GM12878 (cell line): ENCODE measurements around the gene CNN3. TPM values are rescaled to one million over a fixed set of nuclear protein-coding genes. Genes with fewer than 3 reads are reported as not detected.

Source experiments
- ATAC-seq: fragments of 200-7000 bp; cut with Tn5 transposase; 3 replicates; pipeline ENCODE4 v1.9.1; 2020; ENCODE audit warnings: mild to moderate bottlenecking, moderate library complexity
- BruUV-seq: library from RNA; stranded (reverse); fragments of 400-500 nt; replicated peaks from 2 replicates; lab custom pipeline; 2021; lab: Mats Ljungman, UMichigan
- CTCF ChIA-PET: fragments of 300-600 bp; sonication (Branson Sonifier 250); formaldehyde crosslinking; extraction: SDS; loops from one replicate; lab custom pipeline; 2021; ENCODE audit warnings: inconsistent platforms; lab: Yijun Ruan, JAX
- POLR2A ChIA-PET: fragments of 350-600 bp; formaldehyde crosslinking; extraction: SDS; loops from one replicate; lab custom pipeline; 2021; ENCODE audit warnings: inconsistent platforms; lab: Charles Lee
- RAD21 ChIA-PET: fragments of 300-600 bp; sonication (Branson Sonifier 250); formaldehyde crosslinking; loops from one replicate; lab custom pipeline; 2023; ENCODE audit warnings: antibody characterized with exemption; ENCODE audit not compliant: unreplicated experiment; lab: Charles Lee
- SMC1A ChIA-PET: fragments of 300-600 bp; sonication (Branson Sonifier 250); formaldehyde crosslinking; loops from one replicate; lab custom pipeline; 2023; ENCODE audit not compliant: unreplicated experiment, uncharacterized antibody; lab: Charles Lee
- DNase-seq: peaks from one replicate; pipeline ENCODE4 v3.0.0-alpha.2; 2011; ENCODE audit warnings: low read depth, low spot score
- FAIRE-seq: peaks from 3 replicates; lab custom pipeline; 2011; peaks lifted over from hg19 to GRCh38; lab: Jason Lieb, UNC
- H2AFZ ChIP-seq: 2 replicates; pipeline ENCODE4 v1.6.0; 2011; ENCODE audit warnings: low read depth, low read length, control low read depth; ENCODE audit not compliant: control insufficient read depth
- H3K27ac ChIP-seq: 2 replicates; pipeline ENCODE4 v1.5.1; 2011; ENCODE audit warnings: control low read depth; ENCODE audit not compliant: control insufficient read depth, insufficient read depth
- H3K27me3 ChIP-seq, 2 experiments: replicated peaks in 1 of 2; 2 replicates each; pipeline versions ENCODE4 v1.6.0 to v1.6.1; 2011; ENCODE audit warnings: low read length in 1 of 2; ENCODE audit not compliant: control insufficient read depth in 2 of 2, insufficient read depth in 2 of 2
- H3K36me3 ChIP-seq, 2 experiments: 2 replicates each; pipeline ENCODE4 v1.5.1; 2011; ENCODE audit warnings: low read length in 1 of 2; ENCODE audit not compliant: control insufficient read depth in 2 of 2, insufficient read depth in 2 of 2
- H3K4me1 ChIP-seq: 2 replicates; pipeline ENCODE4 v1.6.1; 2011; ENCODE audit warnings: mild to moderate bottlenecking, low read length, moderate library complexity, mixed read lengths; ENCODE audit not compliant: control insufficient read depth, insufficient read depth
- H3K4me2 ChIP-seq: 2 replicates; pipeline ENCODE4 v1.6.0; 2011; ENCODE audit warnings: control low read depth; ENCODE audit not compliant: control insufficient read depth, insufficient read depth
- H3K4me3 ChIP-seq: fragments of 200-600 bp; sonication (generic); 2 replicates; pipeline ENCODE4 v1.5.1; 2016
- H3K79me2 ChIP-seq: 2 replicates; pipeline ENCODE4 v1.6.0; 2011; ENCODE audit warnings: low read length; ENCODE audit not compliant: control insufficient read depth, insufficient read depth
- H3K9ac ChIP-seq: 2 replicates; pipeline ENCODE4 v1.8.0; 2011; ENCODE audit warnings: low read length, control low read depth, mixed read lengths; ENCODE audit not compliant: control insufficient read depth, insufficient read depth
- H3K9me3 ChIP-seq: replicated peaks from 3 replicates; pipeline ENCODE4 v1.5.1; 2011; ENCODE audit warnings: mild to moderate bottlenecking, low read length; ENCODE audit not compliant: control insufficient read depth, insufficient read depth
- H4K20me1 ChIP-seq: 2 replicates; pipeline ENCODE4 v1.6.0; 2011; ENCODE audit not compliant: control insufficient read depth, insufficient read depth
- ATF7 ChIP-seq: fragments of 450-650 bp; IDR thresholded peaks from 2 replicates; pipeline ENCODE4 v1.6.1; 2016; ENCODE audit warnings: low read depth, mild to moderate bottlenecking
- BACH1 ChIP-seq: fragments of 450-650 bp; IDR thresholded peaks from 2 replicates; pipeline ENCODE4 v1.6.1; 2017; ENCODE audit warnings: mild to moderate bottlenecking, borderline replicate concordance
- EP300 ChIP-seq, 2 experiments: fragments of 150-350 bp in 1 of 2; IDR thresholded peaks; 2 replicates each; pipeline ENCODE4 v1.6.1; 2011 to 2012; ENCODE audit warnings: low read depth in 2 of 2, low read length in 2 of 2, borderline replicate concordance in 1 of 2, improper control_type of control experiment in 1 of 2, inconsistent platforms in 1 of 2; ENCODE audit not compliant: control insufficient read depth in 1 of 2
- GABPA ChIP-seq: IDR thresholded peaks from 2 replicates; pipeline ENCODE4 v1.6.1; 2014; ENCODE audit warnings: antibody characterized with exemption, low read depth, mild to moderate bottlenecking, inconsistent platforms
- HCFC1 ChIP-seq: fragments of 150-350 bp; IDR thresholded peaks from 2 replicates; pipeline ENCODE4 v1.6.1; 2014; ENCODE audit warnings: low read length
- LARP7 ChIP-seq: fragments of 450-650 bp; IDR thresholded peaks from 2 replicates; pipeline ENCODE4 v1.6.1; 2017; ENCODE audit warnings: mild to moderate bottlenecking
- MYB ChIP-seq: fragments of 150-350 bp; IDR thresholded peaks from 2 replicates; pipeline ENCODE4 v1.6.1; 2014; ENCODE audit warnings: mild to moderate bottlenecking, low read depth, low read length, borderline replicate concordance
- NFYA ChIP-seq: IDR thresholded peaks from 2 replicates; pipeline ENCODE4 v1.6.1; 2011; ENCODE audit warnings: low read depth, mild to moderate bottlenecking, low read length, improper control_type of control experiment, borderline replicate concordance
- SRF ChIP-seq, 2 experiments: IDR thresholded peaks; 2 replicates each; pipeline ENCODE4 v1.6.1; 2011; ENCODE audit warnings: low read depth in 2 of 2, low read length in 2 of 2, mild to moderate bottlenecking in 1 of 2, moderate library complexity in 1 of 2
- TCF3 ChIP-seq: IDR thresholded peaks from 2 replicates; pipeline ENCODE4 v1.6.1; 2012; ENCODE audit warnings: low read depth, mild to moderate bottlenecking, low read length, borderline replicate concordance; ENCODE audit not compliant: insufficient read depth
- ZNF217 ChIP-seq: fragments of 450-650 bp; IDR thresholded peaks from 2 replicates; pipeline ENCODE4 v1.6.1; 2017; ENCODE audit warnings: antibody characterized with exemption, mild to moderate bottlenecking
- ZNF384 ChIP-seq: IDR thresholded peaks from 2 replicates; pipeline ENCODE4 v1.6.1; 2012; ENCODE audit warnings: low read depth, mild to moderate bottlenecking, low read length, improper control_type of control experiment, borderline replicate concordance
- WGBS: methylation state at CpG from one replicate; pipeline ENCODE4 v1.1.6; 2016; ENCODE audit warnings: low lambda C conversion rate; ENCODE audit not compliant: insufficient replicate concordance, insufficient coverage; ENCODE audit errors: missing lambda C conversion rate; 5-methylcytosine and 5-hydroxymethylcytosine counted together
- in situ Hi-C: fragments of 300-500 bp; cut with MboI; formaldehyde crosslinking; loops from 9 replicates; pipeline ENCODE4 v1.14.3; 2018; ENCODE audit warnings: mixed read lengths
- intact Hi-C: fragments of 100-400 bp; cut with micrococcal nuclease; formaldehyde crosslinking; loops from one replicate; pipeline ENCODE4 v1.14.2; 2022; ENCODE audit not compliant: unreplicated experiment
- polyA plus RNA-seq, 11 experiments: library from polyadenylated mRNA; depleted of rRNA in 4 of 11; unstranded in 6 of 11; stranded (reverse) in 5 of 11; fragments of >200 nt; fragmentation: Nextera tagmentation in 4 of 11; fragmentation: Illumina TruSeq in 1 of 11; extraction: Ambion mirVana in 4 of 11; extraction: Trizol in 1 of 11; gene quantifications; 1 replicate in 1 of 11; 2 replicates in 10 of 11; pipeline versions ENCODE4 v1.2.1 to v1.2.3, GENCODE V29; 2011 to 2016; ENCODE audit warnings: inconsistent platforms in 2 of 11, missing spikeins in 2 of 11, low read depth in 1 of 11
- total RNA-seq, 4 experiments: library from RNA; depleted of rRNA in 3 of 4; stranded (reverse); fragments of >200 nt in 3 of 4; fragmentation: Illumina TruSeq in 1 of 4; extraction: Trizol in 1 of 4; gene quantifications; 2 replicates each; pipeline versions ENCODE4 v1.2.1 to v1.2.3, GENCODE V29; 2013 to 2021
- TF ChIP-seq, protein P1 (sequence below): fragments of 450-650 bp; IDR thresholded peaks from 2 replicates; pipeline ENCODE4 v1.6.1; 2016; ENCODE audit warnings: mild to moderate bottlenecking
- TF ChIP-seq, protein P2 (sequence below): fragments of 450-650 bp; formaldehyde crosslinking; IDR thresholded peaks from 2 replicates; pipeline ENCODE4 v1.5.0; 2022; ENCODE audit warnings: mild to moderate bottlenecking, missing genetic modification characterization
- TF ChIP-seq, protein P3 (sequence below): IDR thresholded peaks from 2 replicates; pipeline ENCODE4 v1.6.1; 2012; ENCODE audit warnings: low read depth, low read length, improper control_type of control experiment

Gene CNN3
- total and polyA plus RNA-seq, 10 of the 15 experiments (the other 5 are each of a cell fraction or from before 2014, with no cell fraction given): 0.20 to 48.4 (median 34.3) TPM

DNA sequence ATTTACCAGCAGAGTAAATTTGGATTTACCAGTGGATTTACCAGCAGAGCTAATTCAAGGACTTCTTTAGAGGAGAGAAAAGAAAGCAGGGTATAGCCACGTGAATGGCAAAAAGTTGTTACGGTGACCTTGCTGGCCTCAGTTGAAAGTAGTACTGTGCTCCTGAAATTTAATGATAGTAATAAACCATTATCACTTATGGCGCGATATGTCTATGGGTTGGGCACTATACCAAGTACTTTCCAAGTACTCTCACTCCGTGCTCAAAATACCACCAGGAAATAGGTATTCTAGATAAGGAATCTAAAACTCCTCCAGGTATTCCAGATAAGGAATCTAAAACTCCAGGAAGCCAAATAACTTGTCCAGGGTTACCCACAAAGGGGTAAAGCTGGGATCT is 70.9 kb downstream of the CNN3 start:
- no peaks in the 10 kb centered on the region for H4K20me1 ChIP-seq
- FAIRE-seq (no peak), ATAC-seq (no peak), DNase-seq (no peak)
- no peak overlapping the region for H3K4me3 ChIP-seq
- no peaks in the 10 kb centered on the region for H3K9me3 ChIP-seq
- RAD21 ChIA-PET: interaction anchor here (3.2 to 3.6 kb wide), 2 partner anchors 185 to 188 kb away, joined by 67 read pairs; no protein-coding TSS in a partner anchor
- SMC1A ChIA-PET: interaction anchor here (0.8 to 5.5 kb wide), 6 partner anchors 9 to 377 kb away, joined by 3 to 56 read pairs (median 4); partner anchors contain the start of gene RWDD3
- H3K9ac ChIP-seq: no peak overlapping the region
- H3K79me2 ChIP-seq: no peaks in the 10 kb centered on the region
- H3K36me3 ChIP-seq: no peaks in the 10 kb centered on the region
- in situ Hi-C loops (no loop called here), intact Hi-C loops (loop anchor here (10.0 kb wide), 1 partner anchor 379 kb away; the partner anchor contains the start of gene RWDD3)
- no peak overlapping the region for H2AFZ ChIP-seq
- POLR2A ChIA-PET: no interaction called here
- H3K4me2 ChIP-seq: no peak overlapping the region
- TF ChIP-seq TCF3 (no peak), BACH1 (no peak), ZNF384 (no peak), ZNF217 (no peak), LARP7 (no peak), ATF7 (no peak), EP300 (IDR thresholded peaks at IDR 0.05; ENCODE audit: borderline replicate concordance in 1 of 2, control insufficient read depth in 1 of 2, low read depth in 2 of 2, low read length in 2 of 2) (no peak), SRF (IDR thresholded peaks at IDR 0.05; ENCODE audit: low read depth in 2 of 2, low read length in 2 of 2) (no peak), GABPA (no peak), HCFC1 (no peak), MYB (no peak), NFYA (no peak)
- TF ChIP-seq, protein P1, sequence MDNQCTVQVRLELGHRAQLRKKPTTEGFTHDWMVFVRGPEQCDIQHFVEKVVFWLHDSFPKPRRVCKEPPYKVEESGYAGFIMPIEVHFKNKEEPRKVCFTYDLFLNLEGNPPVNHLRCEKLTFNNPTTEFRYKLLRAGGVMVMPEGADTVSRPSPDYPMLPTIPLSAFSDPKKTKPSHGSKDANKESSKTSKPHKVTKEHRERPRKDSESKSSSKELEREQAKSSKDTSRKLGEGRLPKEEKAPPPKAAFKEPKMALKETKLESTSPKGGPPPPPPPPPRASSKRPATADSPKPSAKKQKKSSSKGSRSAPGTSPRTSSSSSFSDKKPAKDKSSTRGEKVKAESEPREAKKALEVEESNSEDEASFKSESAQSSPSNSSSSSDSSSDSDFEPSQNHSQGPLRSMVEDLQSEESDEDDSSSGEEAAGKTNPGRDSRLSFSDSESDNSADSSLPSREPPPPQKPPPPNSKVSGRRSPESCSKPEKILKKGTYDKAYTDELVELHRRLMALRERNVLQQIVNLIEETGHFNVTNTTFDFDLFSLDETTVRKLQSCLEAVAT: no peak
- TF ChIP-seq, protein P2, sequence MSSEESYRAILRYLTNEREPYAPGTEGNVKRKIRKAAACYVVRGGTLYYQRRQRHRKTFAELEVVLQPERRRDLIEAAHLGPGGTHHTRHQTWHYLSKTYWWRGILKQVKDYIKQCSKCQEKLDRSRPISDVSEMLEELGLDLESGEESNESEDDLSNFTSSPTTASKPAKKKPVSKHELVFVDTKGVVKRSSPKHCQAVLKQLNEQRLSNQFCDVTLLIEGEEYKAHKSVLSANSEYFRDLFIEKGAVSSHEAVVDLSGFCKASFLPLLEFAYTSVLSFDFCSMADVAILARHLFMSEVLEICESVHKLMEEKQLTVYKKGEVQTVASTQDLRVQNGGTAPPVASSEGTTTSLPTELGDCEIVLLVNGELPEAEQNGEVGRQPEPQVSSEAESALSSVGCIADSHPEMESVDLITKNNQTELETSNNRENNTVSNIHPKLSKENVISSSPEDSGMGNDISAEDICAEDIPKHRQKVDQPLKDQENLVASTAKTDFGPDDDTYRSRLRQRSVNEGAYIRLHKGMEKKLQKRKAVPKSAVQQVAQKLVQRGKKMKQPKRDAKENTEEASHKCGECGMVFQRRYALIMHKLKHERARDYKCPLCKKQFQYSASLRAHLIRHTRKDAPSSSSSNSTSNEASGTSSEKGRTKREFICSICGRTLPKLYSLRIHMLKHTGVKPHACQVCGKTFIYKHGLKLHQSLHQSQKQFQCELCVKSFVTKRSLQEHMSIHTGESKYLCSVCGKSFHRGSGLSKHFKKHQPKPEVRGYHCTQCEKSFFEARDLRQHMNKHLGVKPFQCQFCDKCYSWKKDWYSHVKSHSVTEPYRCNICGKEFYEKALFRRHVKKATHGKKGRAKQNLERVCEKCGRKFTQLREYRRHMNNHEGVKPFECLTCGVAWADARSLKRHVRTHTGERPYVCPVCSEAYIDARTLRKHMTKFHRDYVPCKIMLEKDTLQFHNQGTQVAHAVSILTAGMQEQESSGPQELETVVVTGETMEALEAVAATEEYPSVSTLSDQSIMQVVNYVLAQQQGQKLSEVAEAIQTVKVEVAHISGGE (CRISPR knock-in tag): no peak
- TF ChIP-seq, protein P3, sequence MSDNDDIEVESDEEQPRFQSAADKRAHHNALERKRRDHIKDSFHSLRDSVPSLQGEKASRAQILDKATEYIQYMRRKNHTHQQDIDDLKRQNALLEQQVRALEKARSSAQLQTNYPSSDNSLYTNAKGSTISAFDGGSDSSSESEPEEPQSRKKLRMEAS: no peak
- H3K27me3 ChIP-seq: no peaks in the 10 kb centered on the region; a peak in 1 of 4 replicates
- CTCF ChIA-PET: interaction anchor here (0.6 to 6.6 kb wide), 9 partner anchors 9 to 532 kb away, joined by 3 to 120 read pairs (median 3); no protein-coding TSS in a partner anchor
- H3K27ac ChIP-seq: no peak overlapping the region
- H3K4me1 ChIP-seq: no peaks in the 10 kb centered on the region
- BruUV-seq: no TSS peak
- WGBS: 64% methylated on average over 5 of the region's 5 CpGs
